Activated CD4-positive, CD25-positive, alpha-beta regulatory T cell treated with anti-CD3 and anti-CD28 coated beads, Interleukin-2, amount 50 U/mL, for 72 hours (primary cell): ENCODE measurements around the gene METTL24.
"Not testable (repeated sequence)": the region's sequence is repeated elsewhere in the genome, so short reads cannot be mapped to it uniquely, and the experiment has no call there.

Experiments
- DNase-seq: peaks from one replicate; pipeline ENCODE4 v3.0.0; 2021

Gene METTL24

GRCh38 chr6:110359556-110359955 is 1.4 kb upstream of the METTL24 start:
- no peak for DNase-seq

GRCh38 chr6:110358553-110359160 is 508 bp upstream of the METTL24 start:
- DNase-seq = no peak

GRCh38 chr6:110357298-110357663 is 868 bp downstream of the METTL24 start:
- DNase-seq = no peak

- DNase-seq = no peak
These were observed 1.4 kb downstream of the METTL24 start for GRCh38 chr6:110356778-110357177.

- DNase-seq = no peak
These were observed 2.4 kb downstream of the METTL24 start for GRCh38 chr6:110355727-110356126.

- DNase-seq = no peak
These were observed 3.1 kb downstream of the METTL24 start for GRCh38 chr6:110355022-110355421.

GRCh38 chr6:110354153-110354552 is 4.0 kb downstream of the METTL24 start:
- no peak for DNase-seq

GRCh38 chr6:110353457-110354001 is 4.6 kb downstream of the METTL24 start:
- DNase-seq = no peak

GRCh38 chr6:110352563-110353262 is 5.4 kb downstream of the METTL24 start:
- DNase-seq = no peak

- no peak for DNase-seq
These were observed 6.2 kb downstream of the METTL24 start for GRCh38 chr6:110351986-110352385.

- no peak for DNase-seq
These were observed 6.6 kb downstream of the METTL24 start for GRCh38 chr6:110351546-110351945.

GRCh38 chr6:110350593-110350992 is 7.6 kb downstream of the METTL24 start:
- DNase-seq = not testable (repeated sequence)

GRCh38 chr6:110348961-110349690 is 9.0 kb downstream of the METTL24 start:
- DNase-seq = no peak

- no peak for DNase-seq
These were observed 13.1 kb downstream of the METTL24 start for GRCh38 chr6:110345025-110345424.

- no peak for DNase-seq
These were observed 15.4 kb downstream of the METTL24 start for GRCh38 chr6:110342759-110343158.

GRCh38 chr6:110341663-110342596 is 16.2 kb downstream of the METTL24 start:
- DNase-seq = no peak

GRCh38 chr6:110341067-110341466 is 17.1 kb downstream of the METTL24 start:
- no peak for DNase-seq

- DNase-seq = no peak
These were observed 17.7 kb downstream of the METTL24 start for GRCh38 chr6:110340392-110340965.

GRCh38 chr6:110338820-110339470 is 19.2 kb downstream of the METTL24 start:
- DNase-seq = no peak

GRCh38 chr6:110337486-110337885 is 20.7 kb downstream of the METTL24 start:
- no peak for DNase-seq

- DNase-seq = no peak
These were observed 23.5 kb downstream of the METTL24 start for GRCh38 chr6:110334423-110335180.
